ENCODE data around the gene VNN1.

GRCh38 chr6:132666118-132666517 is 47.7 kb downstream of the VNN1 start:
- no peak for TF ChIP-seq CTCF (IDR thresholded peaks at IDR 0.05)
- TF ChIP-seq EP300 (IDR thresholded peaks at IDR 0.05): no peak
- TF ChIP-seq POLR2A (IDR thresholded peaks at IDR 0.05): no peak

All from upper lobe of left lung (tissue), 4 donors.